Fibroblast of skin of back (primary cell): ENCODE results near the gene BCAP29.

Experiments used
- DNase-seq: peaks from one replicate; pipeline ENCODE4 v3.0.0-alpha.2; 2013

The BCAP29 gene

DNA sequence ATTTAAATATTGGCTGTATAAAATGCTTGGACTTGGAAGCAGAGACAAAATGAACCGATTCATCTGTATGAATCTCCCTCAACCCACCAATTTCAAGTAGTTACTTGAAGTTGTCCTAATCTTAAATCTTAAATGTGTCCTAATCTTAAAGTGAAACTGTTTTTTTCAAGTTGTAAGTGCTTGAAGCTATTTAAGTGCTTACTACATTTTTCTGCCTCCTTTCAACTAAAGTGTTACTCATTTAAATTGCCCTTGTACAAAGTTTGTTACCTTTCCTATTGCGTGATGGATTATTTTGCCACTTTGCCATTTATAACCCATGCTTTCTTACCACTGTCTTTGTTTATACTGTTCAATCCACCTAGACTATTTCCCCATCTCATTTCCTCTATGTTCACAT is 2.8 kb downstream of the BCAP29 start:
- no peak for DNase-seq

DNA sequence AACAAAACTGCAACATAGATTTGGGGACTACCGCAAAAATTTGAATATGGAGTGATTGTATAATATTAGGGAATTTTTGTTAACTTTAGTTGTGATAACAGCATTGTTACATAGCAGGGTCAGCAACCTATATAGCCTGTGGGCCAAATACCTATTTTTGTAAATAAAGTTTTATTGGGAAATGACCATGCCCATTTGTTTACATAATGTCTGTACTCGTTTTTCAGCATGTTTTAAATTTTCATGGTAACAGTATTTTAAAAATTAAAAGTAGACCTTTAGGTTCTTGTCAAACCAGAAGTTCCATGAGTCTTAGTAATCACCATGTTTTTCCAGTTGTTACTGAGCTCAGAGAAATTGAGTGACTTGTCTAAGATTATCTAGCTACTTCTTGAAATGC is 4.7 kb downstream of the BCAP29 start:
- no peak for DNase-seq

DNA sequence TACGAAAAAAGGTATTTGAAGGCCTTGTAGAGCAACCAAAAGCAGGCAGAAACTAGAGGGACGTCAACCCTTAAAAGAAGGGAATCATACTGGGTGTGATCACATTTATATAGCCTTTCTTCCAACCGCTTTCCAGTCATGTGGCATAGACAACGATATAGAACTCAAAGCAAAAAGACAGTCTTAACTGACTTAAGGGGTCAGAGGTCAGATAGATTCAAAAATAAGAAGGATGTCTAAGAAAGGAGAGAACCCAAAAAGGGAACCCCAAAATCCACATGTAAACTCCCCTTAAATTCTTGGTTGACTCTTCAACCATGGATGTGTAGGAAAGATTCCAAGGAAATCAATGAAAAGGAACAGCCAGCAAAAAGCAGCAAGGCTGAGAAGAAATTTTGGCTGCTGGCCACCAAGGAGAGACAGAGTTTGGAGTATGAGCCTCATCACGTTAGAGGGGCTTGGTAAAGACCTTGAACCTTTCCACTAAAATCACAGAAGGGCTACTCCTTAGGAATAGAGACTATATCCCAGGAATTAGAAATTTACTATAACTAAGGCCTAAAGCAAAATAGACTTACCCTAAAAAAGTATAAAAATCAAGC is 8.6 kb downstream of the BCAP29 start:
- DNase-seq: no peak

DNA sequence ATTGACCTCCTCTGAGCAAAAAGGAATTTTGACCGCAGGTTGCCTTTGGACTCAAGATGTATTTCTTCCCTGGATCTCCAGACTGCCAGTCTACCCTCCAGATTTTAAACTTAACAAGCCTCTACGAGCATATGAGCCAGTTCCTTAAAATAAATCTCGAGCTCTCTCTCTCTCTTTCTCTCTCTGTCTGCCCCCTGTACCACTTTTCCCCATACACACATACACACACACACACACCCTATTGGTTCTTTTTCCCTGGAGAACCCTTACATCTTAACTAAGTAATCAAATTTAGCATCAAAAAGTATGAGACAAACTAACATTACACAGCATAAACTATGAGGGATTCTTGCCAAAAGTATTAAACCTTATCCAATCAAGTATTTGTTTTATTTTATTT is 11.4 kb downstream of the BCAP29 start:
- no peak for DNase-seq

DNA sequence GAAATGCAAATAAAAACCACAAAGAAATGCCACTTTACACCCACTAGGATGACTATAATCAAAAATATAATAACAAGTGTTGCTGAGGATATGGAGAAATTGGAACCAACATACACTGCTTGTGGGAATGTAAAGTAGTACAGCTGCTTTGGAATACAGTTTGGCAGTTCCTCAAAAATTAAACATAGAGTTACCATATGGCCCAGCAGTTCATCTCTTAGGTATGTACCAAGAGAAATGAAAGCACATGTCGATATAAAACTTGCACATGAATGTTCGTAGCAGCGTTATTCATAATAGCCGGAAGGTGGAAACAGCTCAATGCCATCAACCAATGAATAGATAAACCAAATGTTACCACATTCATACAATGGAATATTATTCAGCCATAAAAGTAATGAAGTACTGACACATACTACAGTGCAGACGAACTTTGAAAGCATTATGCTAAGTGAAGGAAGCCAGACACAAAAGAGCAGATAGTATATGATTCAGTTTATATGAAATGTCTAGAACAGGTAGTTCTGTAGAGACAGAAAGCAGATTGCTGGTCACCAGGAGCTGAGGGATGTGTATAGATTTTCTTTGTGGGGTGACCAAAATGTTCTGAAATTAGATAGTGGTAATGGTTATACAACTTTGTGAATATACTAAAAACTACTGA is 12.4 kb downstream of the BCAP29 start:
- peak; percentile 69 for DNase-seq

DNA sequence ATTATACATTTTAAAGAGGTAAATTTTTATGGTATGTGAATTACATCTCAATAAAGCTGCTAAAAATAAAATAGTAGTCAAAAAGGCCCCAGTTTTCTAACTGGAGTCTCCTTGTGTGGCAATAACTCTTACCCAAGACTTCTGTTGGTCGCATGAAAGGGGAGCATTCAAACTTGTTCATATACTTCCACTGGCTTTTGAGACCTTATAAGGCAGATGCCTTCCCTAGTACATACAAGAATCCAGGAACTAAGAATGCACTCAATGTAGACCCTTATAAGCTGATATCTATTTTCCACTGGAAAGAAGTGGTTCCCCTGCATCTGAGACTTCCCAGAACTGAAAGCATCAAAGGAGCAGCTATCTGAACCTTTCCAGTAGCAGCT is 13.0 kb downstream of the BCAP29 start:
- DNase-seq: no peak

DNA sequence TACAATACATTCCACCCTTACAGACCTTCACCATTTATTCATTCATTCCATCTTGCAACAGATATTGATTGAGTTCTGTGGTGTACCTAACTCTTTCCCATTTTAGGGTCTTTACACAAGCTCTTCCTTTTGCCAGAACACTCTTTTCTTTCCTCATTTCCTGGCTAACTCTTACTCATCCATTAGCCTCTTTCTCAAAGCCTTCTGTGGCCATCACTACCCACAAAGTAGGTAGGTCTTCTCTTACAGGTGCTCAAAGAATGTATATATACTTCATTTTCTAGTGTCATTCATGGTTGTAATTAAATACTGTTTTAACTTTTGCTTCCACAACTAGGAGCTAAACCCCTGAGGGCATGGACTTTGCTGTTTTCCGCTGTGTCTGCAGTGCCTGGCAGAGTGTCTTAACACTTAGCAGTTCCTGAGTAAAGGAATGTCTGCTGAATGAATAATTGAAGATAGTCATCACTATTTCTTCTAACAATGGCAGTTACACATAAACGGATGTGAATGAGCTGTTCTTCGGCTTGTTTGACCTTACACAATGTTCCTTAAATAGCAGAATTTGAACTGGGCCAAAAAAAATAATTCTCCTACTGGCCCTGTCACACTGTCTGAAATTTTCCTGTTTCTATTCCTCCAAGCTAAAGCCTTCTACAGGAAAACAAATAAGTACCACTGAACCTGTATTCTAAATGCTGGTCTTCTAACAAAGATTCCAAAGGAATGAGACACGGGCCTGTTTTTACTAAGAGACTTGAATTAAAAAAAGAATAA is 15.1 kb downstream of the BCAP29 start:
- DNase-seq: peak; percentile 95

DNA sequence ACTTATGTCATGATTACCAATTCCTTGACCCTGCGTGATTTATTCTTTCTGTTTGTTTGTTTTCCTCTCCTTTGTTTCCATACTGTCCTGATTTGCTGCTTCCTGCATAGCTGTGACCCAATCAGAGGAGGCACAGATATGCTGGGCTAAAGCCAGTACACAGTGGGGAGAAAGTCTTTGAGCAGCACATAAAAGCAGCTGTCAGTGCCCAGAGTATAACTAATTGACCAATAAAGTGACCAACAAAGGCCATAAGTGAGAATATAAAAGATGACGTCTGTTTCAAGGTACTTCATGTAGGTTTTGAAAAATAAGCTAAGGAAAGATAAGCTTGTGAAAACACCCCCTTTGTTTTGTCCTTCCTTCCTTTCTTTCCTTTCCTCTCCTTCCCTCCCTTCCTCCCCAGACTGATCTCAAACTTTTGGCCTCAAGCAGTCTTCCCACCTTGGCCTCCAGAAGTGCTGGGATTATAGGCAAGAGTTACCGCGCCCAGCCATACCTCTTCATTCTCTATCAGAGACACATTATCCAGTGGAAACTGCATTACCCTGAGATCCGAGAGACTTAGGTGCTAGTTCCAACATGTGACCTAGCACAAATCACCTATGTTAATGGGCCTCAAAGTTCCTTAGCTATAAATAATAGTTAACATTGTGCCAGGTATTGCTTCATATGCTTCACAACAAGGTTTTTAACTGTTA is 17.0 kb downstream of the BCAP29 start:
- no peak for DNase-seq

DNA sequence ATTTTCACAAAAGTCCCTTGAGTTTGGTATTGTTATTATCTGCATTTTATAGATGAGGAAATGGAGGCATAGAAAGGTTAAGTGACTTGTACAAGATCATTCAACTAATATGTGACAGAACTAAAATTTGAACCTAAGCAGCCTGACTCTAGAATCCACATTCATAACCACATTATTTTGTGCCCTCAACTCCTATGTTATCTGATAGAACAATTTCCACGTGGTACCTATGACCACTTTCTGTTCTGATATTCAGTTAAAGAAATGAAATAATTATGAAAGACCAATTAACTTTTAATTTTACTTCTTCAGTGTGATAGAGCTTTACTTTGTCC is 17.5 kb downstream of the BCAP29 start:
- DNase-seq: no peak

DNA sequence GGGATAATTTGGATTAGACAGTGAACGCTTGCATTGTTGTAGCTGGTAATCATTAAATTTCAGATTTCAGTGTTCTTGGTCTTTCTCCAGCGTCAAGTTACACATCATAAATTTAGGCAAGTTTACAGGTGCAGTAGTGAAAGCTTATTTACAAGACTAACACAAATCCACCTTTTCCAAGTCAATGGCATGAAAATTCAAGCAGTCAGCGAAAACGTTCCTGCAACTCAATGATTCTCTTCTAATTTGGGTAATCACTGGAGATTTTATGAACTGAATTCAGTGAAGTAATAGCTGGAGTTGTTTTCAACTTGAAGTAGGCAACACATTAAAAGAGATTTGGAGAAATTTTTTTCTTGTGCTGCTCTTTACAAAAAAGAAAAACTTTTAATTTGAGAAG is 17.9 kb downstream of the BCAP29 start:
- no peak for DNase-seq

DNA sequence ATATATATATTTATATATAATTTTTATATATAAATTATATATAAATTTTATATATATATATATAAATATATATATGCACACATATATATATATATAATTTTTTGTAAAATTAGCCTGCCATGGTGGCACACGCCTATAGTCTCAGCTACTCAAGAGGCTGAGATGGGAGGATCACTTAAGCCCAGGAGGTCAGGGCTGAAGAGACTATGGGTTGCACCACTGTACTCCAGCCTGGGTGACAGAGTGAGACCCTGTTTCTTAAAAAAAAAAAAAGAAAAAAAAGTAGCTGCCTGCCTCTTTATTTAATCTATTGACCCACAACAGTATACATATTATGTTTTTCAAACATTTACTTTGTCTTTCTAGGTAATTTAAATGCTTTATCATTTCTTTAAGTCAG is 19.2 kb downstream of the BCAP29 start:
- no peak for DNase-seq

DNA sequence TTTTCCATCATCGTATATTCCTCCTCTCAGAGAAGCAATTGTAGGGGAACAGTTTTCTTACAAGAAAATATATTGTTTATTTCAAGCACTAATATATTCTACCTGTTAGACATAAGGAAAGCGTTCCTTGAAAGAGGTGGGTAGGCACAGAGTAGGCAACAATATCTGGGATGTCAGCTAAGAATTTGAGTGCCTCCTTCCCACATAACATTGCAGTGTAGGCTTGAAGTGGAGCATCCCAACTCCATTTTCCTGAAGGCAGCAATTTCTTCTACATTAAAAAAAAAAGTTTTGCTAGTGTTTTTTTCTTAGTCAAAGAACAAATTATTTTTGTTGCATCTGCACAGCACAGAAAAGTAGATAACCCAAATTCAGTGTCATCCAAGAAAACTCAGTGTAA is 20.8 kb downstream of the BCAP29 start:
- no peak for DNase-seq

DNA sequence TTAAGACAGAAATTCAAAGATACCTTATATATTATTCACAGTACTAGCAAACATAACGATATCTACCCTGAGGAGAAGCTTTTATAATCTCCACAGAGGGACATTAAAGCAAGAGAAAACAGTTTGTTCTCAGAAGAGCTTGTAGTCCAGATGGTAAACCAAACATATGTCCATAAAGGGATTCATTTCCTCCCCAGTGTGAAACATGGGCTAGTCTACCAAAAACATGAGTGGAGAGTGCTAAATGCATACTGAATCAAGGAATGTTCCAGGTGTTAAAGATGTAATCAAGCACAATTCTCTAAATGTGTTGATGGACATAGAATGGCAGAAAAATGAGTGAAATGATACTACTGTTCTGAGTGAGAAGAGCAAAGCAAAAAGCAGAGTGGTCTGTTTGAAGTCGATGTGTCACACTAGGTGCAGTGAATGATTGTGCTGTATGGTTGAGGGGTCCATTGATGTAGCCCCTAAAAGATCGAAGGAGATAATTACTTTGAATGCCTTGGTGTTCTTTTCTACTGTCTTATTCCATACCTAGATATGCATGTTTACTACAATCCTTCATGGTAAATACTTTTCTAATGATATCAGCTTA is 25.3 kb downstream of the BCAP29 start:
- no peak for DNase-seq

DNA sequence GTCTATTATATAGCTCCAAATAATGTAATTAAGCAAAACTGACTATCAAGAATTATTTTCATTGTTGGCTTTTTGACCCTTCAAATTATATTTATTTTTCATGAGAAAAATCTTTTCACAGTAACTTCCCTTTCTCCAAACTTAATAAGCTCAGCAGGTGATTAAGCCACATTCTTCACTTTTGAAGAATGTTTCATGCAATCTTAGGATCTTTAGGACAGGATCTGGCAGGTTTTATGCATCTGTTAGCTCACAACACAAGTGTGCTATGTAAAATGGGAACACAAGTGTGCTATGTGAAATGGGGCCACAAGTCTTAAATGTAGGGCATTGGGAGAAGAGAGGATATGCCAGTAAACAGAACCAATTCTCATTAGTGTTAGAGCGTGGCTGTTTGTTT is 26.3 kb downstream of the BCAP29 start:
- no peak for DNase-seq

DNA sequence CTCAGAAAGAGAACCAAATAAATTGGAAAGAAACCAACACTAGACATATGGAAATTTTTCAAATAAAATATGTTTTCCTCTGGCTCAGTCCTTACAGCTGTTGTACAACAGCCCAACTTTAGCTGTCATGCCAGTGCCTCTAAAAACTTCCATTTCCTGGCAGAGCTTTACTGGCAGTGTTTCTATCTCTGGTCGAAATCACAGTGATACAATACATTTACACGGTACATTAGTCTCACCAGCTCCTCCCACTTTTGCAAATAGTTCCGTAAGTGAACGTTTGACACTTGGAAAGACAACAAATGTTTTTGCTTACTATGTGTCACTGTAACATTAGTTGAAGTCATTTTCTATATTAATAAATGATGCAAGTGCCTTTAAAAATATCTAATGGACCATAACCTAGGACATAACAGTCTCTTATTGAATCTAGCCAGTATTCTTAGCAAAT is 29.8 kb downstream of the BCAP29 start:
- no peak for DNase-seq

DNA sequence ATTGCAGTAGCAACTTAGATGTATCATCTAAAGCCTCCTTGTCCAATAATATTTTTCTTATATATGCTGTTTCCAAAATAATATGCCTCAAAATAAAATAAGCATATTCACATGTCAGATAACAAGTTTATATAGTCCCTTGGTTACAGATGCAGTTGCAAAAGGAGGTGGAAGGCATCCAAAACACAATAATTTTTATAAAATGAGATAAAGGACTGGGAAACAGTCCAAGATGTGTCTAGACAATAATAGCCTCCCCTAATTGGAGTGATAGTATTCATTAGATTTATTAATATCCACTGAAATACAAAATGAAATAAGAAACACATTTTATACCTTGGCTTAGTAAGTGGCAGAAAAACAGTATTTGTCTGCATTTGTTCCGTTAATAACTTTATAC is 30.3 kb downstream of the BCAP29 start:
- no peak for DNase-seq

DNA sequence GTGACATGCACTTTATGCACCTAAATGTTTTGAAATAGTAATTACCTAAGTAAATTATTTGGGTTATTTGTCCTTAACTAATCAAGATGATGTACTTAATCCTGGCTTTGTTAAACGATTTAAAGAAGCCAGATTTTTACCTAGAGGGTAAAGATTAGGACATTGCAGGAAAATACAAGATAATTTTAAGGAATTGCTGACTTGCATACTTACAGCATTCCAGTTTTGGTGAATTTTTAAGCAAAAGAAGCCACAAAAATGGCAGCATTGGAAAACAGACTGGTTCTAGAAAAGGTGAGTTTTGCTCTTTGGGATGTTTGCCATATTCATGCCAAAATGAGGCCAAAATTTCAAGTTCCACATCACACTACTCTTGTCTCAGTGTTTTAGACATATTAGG is 33.4 kb downstream of the BCAP29 start:
- DNase-seq: no peak

DNA sequence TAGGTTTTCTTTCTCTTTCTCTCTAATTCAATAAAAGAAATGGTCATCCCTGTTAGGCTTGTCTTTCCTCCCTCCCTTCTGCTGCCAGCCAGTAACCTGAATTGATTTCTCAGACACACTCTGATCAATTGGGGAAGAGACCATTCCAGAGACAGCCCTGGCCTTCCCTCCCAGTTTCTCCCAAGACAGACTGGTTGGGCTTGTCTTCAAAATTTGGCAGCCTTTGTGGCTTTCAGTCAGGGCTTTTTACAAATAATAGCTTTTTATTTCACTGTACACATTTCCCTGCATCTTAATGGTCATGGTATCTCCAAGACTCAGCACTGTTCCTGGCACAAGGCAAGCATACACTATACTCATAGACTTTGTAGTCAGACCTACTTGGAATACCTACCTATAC is 33.9 kb downstream of the BCAP29 start:
- DNase-seq: no peak

DNA sequence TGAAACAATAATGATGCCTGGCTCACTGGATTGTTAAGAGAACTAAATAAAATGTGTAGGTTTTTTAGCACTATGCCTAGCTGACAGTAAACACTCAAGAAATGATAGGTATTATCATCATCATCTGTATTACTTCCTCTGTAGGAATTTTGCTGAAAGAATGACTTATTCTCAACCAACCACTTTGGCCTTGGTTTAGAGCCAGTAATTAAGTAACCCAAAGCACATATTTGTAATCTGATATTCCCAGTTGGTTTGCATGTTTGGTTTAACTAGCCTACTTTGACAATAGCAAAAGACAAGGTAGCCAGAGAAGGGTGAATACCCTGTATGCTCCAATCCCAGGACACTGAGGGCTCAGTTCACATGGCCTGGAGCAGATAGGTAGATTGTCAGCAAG is 34.4 kb downstream of the BCAP29 start:
- DNase-seq: peak; percentile 42

DNA sequence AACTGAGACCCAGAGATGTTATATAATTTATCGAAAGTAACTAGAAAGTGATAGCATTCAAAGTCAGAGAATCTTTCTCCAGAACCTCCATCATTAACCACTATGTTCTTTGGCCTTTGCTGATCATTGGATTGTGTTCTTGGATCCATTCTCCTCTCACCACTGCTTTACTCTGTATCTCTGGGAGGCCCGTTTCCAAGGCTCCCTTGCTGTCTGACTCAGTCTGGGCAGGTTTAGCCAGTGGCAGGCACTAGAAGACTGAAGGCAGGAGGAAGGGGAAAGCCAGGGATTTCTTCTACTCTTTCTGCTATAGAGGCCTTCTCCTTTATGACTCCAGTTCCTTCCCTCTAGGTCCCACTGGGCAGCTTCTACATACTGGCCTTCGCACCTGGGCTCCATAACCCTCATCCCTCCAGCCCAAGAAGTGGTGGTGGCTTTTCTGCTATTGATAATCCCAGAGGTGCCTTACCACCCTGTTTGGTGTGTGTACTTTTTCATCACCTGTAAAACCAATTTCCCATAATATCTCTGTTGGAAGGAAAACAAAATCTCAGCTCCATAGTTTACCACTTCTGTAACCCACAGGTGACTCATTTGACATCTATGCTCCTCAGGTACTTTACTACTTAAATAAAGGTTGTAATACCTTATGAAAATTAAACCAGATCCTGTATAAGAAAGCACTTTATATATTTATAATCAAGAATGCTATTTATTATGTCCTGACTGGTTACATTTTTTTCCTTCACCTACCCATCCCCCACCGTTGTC is 36.0 kb downstream of the BCAP29 start:
- DNase-seq: no peak

DNA sequence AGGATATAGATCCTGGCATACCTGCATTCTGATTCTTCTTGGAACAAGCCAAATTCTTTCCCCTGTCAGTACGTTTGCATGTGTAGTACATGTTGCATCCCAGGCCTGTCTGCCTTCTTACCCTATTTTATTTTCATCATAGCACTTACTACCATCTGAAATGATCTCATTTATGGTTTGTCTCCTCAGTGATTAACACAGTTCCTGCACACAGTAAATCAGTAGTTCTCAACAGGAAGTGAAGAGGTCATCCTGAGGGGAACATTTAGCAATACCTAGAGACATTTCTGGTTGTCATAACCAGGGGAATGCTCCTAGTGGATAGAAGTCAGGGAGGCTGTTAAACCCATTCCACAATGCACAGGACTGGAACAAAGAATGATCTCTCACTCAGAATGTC is 42.4 kb downstream of the BCAP29 start:
- peak; percentile 29 for DNase-seq

DNA sequence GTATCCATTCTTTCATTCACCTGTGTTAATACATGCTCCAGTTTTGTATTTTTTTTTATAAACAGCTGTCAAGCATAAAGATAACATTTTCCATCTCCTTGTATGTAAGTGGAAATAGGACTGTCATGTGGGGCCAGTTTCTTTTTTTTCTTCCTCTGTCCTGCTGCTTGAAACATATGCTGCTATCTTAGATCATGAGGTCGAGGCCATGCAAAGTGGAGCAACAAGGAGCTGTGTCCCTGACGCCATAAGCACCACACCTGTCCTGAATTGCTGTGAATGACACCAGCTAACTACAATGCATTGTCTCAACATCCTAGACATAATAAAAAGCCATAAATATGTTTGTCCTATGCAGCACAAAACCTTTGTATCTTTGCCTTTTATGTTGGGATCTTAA is 42.8 kb downstream of the BCAP29 start:
- DNase-seq: no peak
